Astrocyte (in vitro differentiated cells and primary cell): Measurements from ENCODE around the gene FBXO46.

Experiments used
- CTCF ChIP-seq: IDR thresholded peaks from 2 replicates; pipeline ENCODE4 v1.5.1; 2011; ENCODE audit warnings: low read depth, mild to moderate bottlenecking, inconsistent platforms, low read length, moderate library complexity; ENCODE audit not compliant: insufficient read depth
- EZH2 ChIP-seq: IDR thresholded peaks from 2 replicates; pipeline ENCODE4 v1.6.1; 2012; ENCODE audit warnings: mild to moderate bottlenecking, low read length, inconsistent platforms; ENCODE audit not compliant: insufficient read depth

GRCh38 chr19:45742969-45743368, 12.3 kb upstream of the FBXO46 start:
- TF ChIP-seq CTCF = no peak
- no peak for TF ChIP-seq EZH2
